GM23338 (cell line): ENCODE data around the gene SYK. TPM values are rescaled to one million over a fixed set of nuclear protein-coding genes. Genes with fewer than 3 reads are reported as not detected.

Experiments used
- ATAC-seq: fragments of 200-7000 bp; cut with Tn5 transposase; 3 replicates; pipeline ENCODE4 v1.9.1; 2020
- DNase-seq: peaks from one replicate; pipeline ENCODE4 v3.0.0-alpha.2; 2015; ENCODE audit warnings: low spot score
- H2AFZ ChIP-seq: fragments of 200-600 bp; sonication (generic); 2 replicates; pipeline ENCODE4 v1.8.0; 2016; ENCODE audit warnings: antibody characterized with exemption, mild to moderate bottlenecking, moderate library complexity
- H3F3A ChIP-seq: fragments of 200-600 bp; sonication (generic); replicated peaks from 2 replicates; pipeline ENCODE4 v1.8.0; 2017; ENCODE audit warnings: antibody characterized with exemption, mixed run types, low read depth
- H3K27ac ChIP-seq: fragments of 200-600 bp; sonication (generic); 2 replicates; pipeline ENCODE4 v1.6.1; 2016; ENCODE audit warnings: low read depth
- H3K27me3 ChIP-seq: fragments of 200-600 bp; sonication (generic); 2 replicates; pipeline ENCODE4 v1.8.0; 2016; ENCODE audit warnings: mild to moderate bottlenecking, mixed run types, moderate library complexity; ENCODE audit not compliant: insufficient read depth
- H3K36me3 ChIP-seq: fragments of 200-600 bp; sonication (generic); 2 replicates; pipeline ENCODE4 v1.8.0; 2016; ENCODE audit warnings: mild to moderate bottlenecking; ENCODE audit not compliant: insufficient read depth
- H3K4me1 ChIP-seq: fragments of 200-600 bp; sonication (generic); 2 replicates; pipeline ENCODE4 v1.8.0; 2016; ENCODE audit warnings: mild to moderate bottlenecking, moderate library complexity; ENCODE audit not compliant: insufficient read depth
- H3K4me2 ChIP-seq: fragments of 200-600 bp; sonication (generic); 2 replicates; pipeline ENCODE4 v1.7.1; 2017; ENCODE audit warnings: mixed run types
- H3K4me3 ChIP-seq: fragments of 200-600 bp; sonication (generic); 2 replicates; pipeline ENCODE4 v1.6.1; 2016; ENCODE audit warnings: mixed run types
- H3K79me2 ChIP-seq: fragments of 200-600 bp; sonication (generic); replicated peaks from 2 replicates; pipeline ENCODE4 v1.8.0; 2017; ENCODE audit warnings: mild to moderate bottlenecking; ENCODE audit not compliant: insufficient read depth
- H3K9me2 ChIP-seq: fragments of 200-600 bp; sonication (generic); 2 replicates; pipeline ENCODE4 v1.8.0; 2017; ENCODE audit not compliant: insufficient read depth
- H4K20me1 ChIP-seq: fragments of 200-600 bp; sonication (generic); replicated peaks from 2 replicates; pipeline ENCODE4 v1.8.0; 2017; ENCODE audit warnings: mild to moderate bottlenecking; ENCODE audit not compliant: insufficient read depth
- H3K27ac Mint-ChIP-seq: 2 replicates; pipeline ENCODE4 v1.8.0; 2020; ENCODE audit warnings: inconsistent platforms, mild to moderate bottlenecking, moderate library complexity, mixed read lengths
- H3K27me3 Mint-ChIP-seq: 3 replicates; pipeline ENCODE4 v1.8.0; 2022; ENCODE audit warnings: low read depth, mild to moderate bottlenecking, moderate library complexity, mixed read lengths, inconsistent platforms; ENCODE audit not compliant: insufficient read depth, poor library complexity
- H3K36me3 Mint-ChIP-seq: 3 replicates; pipeline ENCODE4 v1.8.0; 2021; ENCODE audit warnings: low read depth, mild to moderate bottlenecking, inconsistent platforms, moderate library complexity, mixed read lengths
- H3K4me1 Mint-ChIP-seq: 3 replicates; pipeline ENCODE4 v1.8.0; 2020; ENCODE audit warnings: mild to moderate bottlenecking, inconsistent platforms, mixed read lengths
- H3K4me3 Mint-ChIP-seq: 3 replicates; pipeline ENCODE4 v1.8.0; 2021; ENCODE audit warnings: moderate library complexity, mild to moderate bottlenecking, inconsistent platforms, mixed read lengths
- H3K9me3 Mint-ChIP-seq: 3 replicates; pipeline ENCODE4 v1.8.0; 2020; ENCODE audit warnings: moderate library complexity, mild to moderate bottlenecking, inconsistent platforms, mixed read lengths
- CREB1 ChIP-seq: fragments of 250-450 bp; sonication (Bioruptor Pico); IDR thresholded peaks from 2 replicates; pipeline ENCODE4 v1.5.0; 2020; ENCODE audit warnings: low read depth, mild to moderate bottlenecking, moderate library complexity
- EZH2 ChIP-seq: fragments of 200-600 bp; sonication (generic); IDR thresholded peaks from one replicate; pipeline ENCODE4 v1.8.0; 2017; ENCODE audit warnings: antibody characterized with exemption, mild to moderate bottlenecking, low read depth; ENCODE audit not compliant: unreplicated experiment
- EZH2phosphoT487 ChIP-seq: fragments of 200-600 bp; sonication (generic); IDR thresholded peaks from one replicate; pipeline ENCODE4 v1.8.1; 2018; ENCODE audit warnings: antibody characterized with exemption; ENCODE audit not compliant: unreplicated experiment
- JUNB ChIP-seq: IDR thresholded peaks from one replicate; pipeline ENCODE4 v1.6.1; 2016; ENCODE audit warnings: antibody characterized with exemption; ENCODE audit not compliant: unreplicated experiment
- NANOG ChIP-seq: IDR thresholded peaks from 2 replicates; pipeline ENCODE4 v1.6.1; 2016; ENCODE audit warnings: antibody characterized with exemption, borderline replicate concordance
- STAT1 ChIP-seq: IDR thresholded peaks from one replicate; pipeline ENCODE4 v1.6.1; 2016; ENCODE audit warnings: antibody characterized with exemption; ENCODE audit not compliant: unreplicated experiment
- ZNF114 ChIP-seq: fragments of 250-450 bp; sonication (Bioruptor Pico); IDR thresholded peaks from 2 replicates; pipeline ENCODE4 v1.5.0; 2020; ENCODE audit warnings: mild to moderate bottlenecking, moderate library complexity
- ZNF331 ChIP-seq: fragments of 250-450 bp; sonication (Bioruptor Pico); IDR thresholded peaks from 2 replicates; pipeline ENCODE4 v1.5.0; 2020; ENCODE audit warnings: low read depth, mild to moderate bottlenecking, moderate library complexity
- polyA plus RNA-seq: library from polyadenylated mRNA; unstranded; fragments of >200 nt; fragmentation: Nextera tagmentation; extraction: Ambion mirVana; gene quantifications from 2 replicates; pipeline ENCODE4 v1.2.1, GENCODE V29; 2016
- total RNA-seq: library from RNA; depleted of rRNA; stranded (reverse); fragments of >200 nt; shearing (Covaris generic); gene quantifications from 2 replicates; pipeline ENCODE4 v1.2.3, GENCODE V29; 2014
- TF ChIP-seq, protein P1 (sequence below), 2 experiments: fragments of 200-600 bp in 1 of 2; sonication (generic) in 1 of 2; conservative IDR thresholded peaks; 2 replicates each; pipeline versions ENCODE4 v1.5.1 to v1.6.1; 2016 to 2017; ENCODE audit warnings: antibody characterized with exemption in 2 of 2, low read depth in 2 of 2, mild to moderate bottlenecking in 2 of 2, moderate library complexity in 1 of 2
- TF ChIP-seq, protein P2 (sequence below): IDR thresholded peaks from one replicate; pipeline ENCODE4 v1.6.1; 2018; ENCODE audit warnings: antibody characterized with exemption; ENCODE audit not compliant: unreplicated experiment
- TF ChIP-seq, protein P3 (sequence below): fragments of 250-450 bp; sonication (Bioruptor Pico); IDR thresholded peaks from 2 replicates; pipeline ENCODE4 v1.5.0; 2020; ENCODE audit warnings: mild to moderate bottlenecking, moderate library complexity

SYK gene
- total and polyA plus RNA-seq, 2 experiments from 2014 or later, result 1.5 to 5.8 TPM

DNA sequence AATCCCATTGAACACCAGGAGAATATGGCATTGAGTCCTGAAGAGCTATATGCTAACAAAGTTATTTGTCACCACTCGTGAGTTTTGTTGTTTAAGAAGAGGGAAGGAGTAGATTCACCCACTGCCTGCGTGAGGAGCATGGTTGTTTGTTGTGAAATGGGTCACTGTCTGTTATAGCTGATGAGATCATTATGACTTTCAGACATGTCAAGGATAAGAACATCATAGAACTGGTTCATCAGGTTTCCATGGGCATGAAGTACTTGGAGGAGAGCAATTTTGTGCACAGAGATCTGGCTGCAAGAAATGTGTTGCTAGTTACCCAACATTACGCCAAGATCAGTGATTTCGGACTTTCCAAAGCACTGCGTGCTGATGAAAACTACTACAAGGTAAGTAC is 76.9 kb downstream of the SYK start (continued):
- TF ChIP-seq, protein P1, sequence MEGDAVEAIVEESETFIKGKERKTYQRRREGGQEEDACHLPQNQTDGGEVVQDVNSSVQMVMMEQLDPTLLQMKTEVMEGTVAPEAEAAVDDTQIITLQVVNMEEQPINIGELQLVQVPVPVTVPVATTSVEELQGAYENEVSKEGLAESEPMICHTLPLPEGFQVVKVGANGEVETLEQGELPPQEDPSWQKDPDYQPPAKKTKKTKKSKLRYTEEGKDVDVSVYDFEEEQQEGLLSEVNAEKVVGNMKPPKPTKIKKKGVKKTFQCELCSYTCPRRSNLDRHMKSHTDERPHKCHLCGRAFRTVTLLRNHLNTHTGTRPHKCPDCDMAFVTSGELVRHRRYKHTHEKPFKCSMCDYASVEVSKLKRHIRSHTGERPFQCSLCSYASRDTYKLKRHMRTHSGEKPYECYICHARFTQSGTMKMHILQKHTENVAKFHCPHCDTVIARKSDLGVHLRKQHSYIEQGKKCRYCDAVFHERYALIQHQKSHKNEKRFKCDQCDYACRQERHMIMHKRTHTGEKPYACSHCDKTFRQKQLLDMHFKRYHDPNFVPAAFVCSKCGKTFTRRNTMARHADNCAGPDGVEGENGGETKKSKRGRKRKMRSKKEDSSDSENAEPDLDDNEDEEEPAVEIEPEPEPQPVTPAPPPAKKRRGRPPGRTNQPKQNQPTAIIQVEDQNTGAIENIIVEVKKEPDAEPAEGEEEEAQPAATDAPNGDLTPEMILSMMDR (conservative IDR thresholded peaks at IDR 0.05; ENCODE audit: low read depth in 2 of 2), result no peak
- TF ChIP-seq CREB1 (CRISPR knock-in tag) (no peak), STAT1 (no peak), NANOG (no peak), JUNB (no peak), EZH2phosphoT487 (no peak), EZH2 (no peak), ZNF331 (CRISPR knock-in tag) (no peak), ZNF114 (CRISPR knock-in tag) (no peak)
- TF ChIP-seq, protein P2, sequence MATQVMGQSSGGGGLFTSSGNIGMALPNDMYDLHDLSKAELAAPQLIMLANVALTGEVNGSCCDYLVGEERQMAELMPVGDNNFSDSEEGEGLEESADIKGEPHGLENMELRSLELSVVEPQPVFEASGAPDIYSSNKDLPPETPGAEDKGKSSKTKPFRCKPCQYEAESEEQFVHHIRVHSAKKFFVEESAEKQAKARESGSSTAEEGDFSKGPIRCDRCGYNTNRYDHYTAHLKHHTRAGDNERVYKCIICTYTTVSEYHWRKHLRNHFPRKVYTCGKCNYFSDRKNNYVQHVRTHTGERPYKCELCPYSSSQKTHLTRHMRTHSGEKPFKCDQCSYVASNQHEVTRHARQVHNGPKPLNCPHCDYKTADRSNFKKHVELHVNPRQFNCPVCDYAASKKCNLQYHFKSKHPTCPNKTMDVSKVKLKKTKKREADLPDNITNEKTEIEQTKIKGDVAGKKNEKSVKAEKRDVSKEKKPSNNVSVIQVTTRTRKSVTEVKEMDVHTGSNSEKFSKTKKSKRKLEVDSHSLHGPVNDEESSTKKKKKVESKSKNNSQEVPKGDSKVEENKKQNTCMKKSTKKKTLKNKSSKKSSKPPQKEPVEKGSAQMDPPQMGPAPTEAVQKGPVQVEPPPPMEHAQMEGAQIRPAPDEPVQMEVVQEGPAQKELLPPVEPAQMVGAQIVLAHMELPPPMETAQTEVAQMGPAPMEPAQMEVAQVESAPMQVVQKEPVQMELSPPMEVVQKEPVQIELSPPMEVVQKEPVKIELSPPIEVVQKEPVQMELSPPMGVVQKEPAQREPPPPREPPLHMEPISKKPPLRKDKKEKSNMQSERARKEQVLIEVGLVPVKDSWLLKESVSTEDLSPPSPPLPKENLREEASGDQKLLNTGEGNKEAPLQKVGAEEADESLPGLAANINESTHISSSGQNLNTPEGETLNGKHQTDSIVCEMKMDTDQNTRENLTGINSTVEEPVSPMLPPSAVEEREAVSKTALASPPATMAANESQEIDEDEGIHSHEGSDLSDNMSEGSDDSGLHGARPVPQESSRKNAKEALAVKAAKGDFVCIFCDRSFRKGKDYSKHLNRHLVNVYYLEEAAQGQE, result no peak

DNA sequence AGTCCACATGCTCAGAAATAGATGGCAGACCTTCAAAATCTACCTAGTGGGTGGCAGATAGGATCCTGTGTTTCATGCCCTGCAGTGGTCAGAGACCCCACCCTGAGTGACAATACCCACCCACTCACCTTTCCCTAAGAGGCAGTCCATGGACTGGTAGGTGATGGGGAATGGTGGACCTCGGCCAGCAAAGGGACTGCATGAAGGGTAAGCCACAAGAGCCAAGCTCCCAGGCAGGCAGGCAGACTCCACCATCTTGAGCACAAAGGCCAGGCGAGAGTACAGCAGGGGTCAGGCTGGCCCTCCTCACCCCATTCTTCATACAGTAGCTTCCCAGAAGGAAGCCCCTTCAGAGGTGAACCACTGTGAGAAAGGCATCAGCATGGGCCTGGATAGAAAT is 78.4 kb downstream of the SYK start:
- no peak for ATAC-seq
- Histone ChIP-seq H3K36me3 (no peaks in the 10 kb centered on the region), H4K20me1 (no peaks in the 10 kb centered on the region), H3K27ac (no peak overlapping the region), H3K4me3 (no peak overlapping the region), H3K27me3 (no peaks in the 10 kb centered on the region), H3K4me2 (no peak overlapping the region), H3K4me1 (no peaks in the 10 kb centered on the region), H2AFZ (no peak overlapping the region), H3K79me2 (no peaks in the 10 kb centered on the region), H3F3A (peaks cover 7% of the 10 kb centered on the region; the same call in 1 of the 2 replicates), H3K9me2 (0 out of 2 replicates have a peak, but pooled peaks cover 2% of the 10 kb centered on the region)
- Mint-ChIP-seq H3K27me3 (peaks cover 6% of the 10 kb centered on the region), H3K4me3 (no peak overlapping the region), H3K9me3 (peaks cover 19% of the 10 kb centered on the region), H3K4me1 (no peaks in the 10 kb centered on the region), H3K27ac (no peak overlapping the region), H3K36me3 (peaks cover 9% of the 10 kb centered on the region; the same call in 1 of the 3 replicates)
- DNase-seq, result no peak
- TF ChIP-seq, protein P2, result no peak
- TF ChIP-seq, protein P3, sequence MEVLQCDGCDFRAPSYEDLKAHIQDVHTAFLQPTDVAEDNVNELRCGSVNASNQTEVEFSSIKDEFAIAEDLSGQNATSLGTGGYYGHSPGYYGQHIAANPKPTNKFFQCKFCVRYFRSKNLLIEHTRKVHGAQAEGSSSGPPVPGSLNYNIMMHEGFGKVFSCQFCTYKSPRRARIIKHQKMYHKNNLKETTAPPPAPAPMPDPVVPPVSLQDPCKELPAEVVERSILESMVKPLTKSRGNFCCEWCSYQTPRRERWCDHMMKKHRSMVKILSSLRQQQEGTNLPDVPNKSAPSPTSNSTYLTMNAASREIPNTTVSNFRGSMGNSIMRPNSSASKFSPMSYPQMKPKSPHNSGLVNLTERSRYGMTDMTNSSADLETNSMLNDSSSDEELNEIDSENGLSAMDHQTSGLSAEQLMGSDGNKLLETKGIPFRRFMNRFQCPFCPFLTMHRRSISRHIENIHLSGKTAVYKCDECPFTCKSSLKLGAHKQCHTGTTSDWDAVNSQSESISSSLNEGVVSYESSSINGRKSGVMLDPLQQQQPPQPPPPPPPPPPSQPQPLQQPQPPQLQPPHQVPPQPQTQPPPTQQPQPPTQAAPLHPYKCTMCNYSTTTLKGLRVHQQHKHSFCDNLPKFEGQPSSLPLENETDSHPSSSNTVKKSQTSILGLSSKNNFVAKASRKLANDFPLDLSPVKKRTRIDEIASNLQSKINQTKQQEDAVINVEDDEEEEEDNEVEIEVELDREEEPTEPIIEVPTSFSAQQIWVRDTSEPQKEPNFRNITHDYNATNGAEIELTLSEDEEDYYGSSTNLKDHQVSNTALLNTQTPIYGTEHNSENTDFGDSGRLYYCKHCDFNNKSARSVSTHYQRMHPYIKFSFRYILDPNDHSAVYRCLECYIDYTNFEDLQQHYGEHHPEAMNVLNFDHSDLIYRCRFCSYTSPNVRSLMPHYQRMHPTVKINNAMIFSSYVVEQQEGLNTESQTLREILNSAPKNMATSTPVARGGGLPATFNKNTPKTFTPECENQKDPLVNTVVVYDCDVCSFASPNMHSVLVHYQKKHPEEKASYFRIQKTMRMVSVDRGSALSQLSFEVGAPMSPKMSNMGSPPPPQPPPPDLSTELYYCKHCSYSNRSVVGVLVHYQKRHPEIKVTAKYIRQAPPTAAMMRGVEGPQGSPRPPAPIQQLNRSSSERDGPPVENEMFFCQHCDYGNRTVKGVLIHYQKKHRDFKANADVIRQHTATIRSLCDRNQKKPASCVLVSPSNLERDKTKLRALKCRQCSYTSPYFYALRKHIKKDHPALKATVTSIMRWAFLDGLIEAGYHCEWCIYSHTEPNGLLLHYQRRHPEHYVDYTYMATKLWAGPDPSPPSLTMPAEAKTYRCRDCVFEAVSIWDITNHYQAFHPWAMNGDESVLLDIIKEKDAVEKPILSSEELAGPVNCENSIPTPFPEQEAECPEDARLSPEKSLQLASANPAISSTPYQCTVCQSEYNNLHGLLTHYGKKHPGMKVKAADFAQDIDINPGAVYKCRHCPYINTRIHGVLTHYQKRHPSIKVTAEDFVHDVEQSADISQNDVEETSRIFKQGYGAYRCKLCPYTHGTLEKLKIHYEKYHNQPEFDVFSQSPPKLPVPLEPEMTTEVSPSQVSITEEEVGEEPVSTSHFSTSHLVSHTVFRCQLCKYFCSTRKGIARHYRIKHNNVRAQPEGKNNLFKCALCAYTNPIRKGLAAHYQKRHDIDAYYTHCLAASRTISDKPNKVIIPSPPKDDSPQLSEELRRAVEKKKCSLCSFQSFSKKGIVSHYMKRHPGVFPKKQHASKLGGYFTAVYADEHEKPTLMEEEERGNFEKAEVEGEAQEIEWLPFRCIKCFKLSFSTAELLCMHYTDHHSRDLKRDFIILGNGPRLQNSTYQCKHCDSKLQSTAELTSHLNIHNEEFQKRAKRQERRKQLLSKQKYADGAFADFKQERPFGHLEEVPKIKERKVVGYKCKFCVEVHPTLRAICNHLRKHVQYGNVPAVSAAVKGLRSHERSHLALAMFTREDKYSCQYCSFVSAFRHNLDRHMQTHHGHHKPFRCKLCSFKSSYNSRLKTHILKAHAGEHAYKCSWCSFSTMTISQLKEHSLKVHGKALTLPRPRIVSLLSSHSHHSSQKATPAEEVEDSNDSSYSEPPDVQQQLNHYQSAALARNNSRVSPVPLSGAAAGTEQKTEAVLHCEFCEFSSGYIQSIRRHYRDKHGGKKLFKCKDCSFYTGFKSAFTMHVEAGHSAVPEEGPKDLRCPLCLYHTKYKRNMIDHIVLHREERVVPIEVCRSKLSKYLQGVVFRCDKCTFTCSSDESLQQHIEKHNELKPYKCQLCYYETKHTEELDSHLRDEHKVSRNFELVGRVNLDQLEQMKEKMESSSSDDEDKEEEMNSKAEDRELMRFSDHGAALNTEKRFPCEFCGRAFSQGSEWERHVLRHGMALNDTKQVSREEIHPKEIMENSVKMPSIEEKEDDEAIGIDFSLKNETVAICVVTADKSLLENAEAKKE (CRISPR knock-in tag), result no peak
- TF ChIP-seq ZNF331 (CRISPR knock-in tag), result no peak
